Measurements from ENCODE around the gene SLC7A7.
"Not testable (repeated sequence)": the region's sequence is repeated elsewhere in the genome, so short reads cannot be mapped to it uniquely, and the experiment has no call there.

The SLC7A7 gene

GRCh38 chr14:22748206-22748605 is 67.0 kb downstream of the SLC7A7 start:
- no peak for DNase-seq

GRCh38 chr14:22747769-22748168 is 67.5 kb downstream of the SLC7A7 start:
- no peak for DNase-seq

- DNase-seq: no peak
These were observed 75.2 kb downstream of the SLC7A7 start for GRCh38 chr14:22740020-22740419.

GRCh38 chr14:22739423-22739822 is 75.8 kb downstream of the SLC7A7 start:
- DNase-seq: no peak

GRCh38 chr14:22737052-22737451 is 78.2 kb downstream of the SLC7A7 start:
- DNase-seq: peak; percentile 32 to 58

- DNase-seq: not testable (repeated sequence)
These were observed 78.9 kb downstream of the SLC7A7 start for GRCh38 chr14:22736384-22736783.

GRCh38 chr14:22735096-22735495 is 80.1 kb downstream of the SLC7A7 start:
- no peak for DNase-seq

- DNase-seq: no peak
These were observed 81.4 kb downstream of the SLC7A7 start for GRCh38 chr14:22733829-22734228.

GRCh38 chr14:22732062-22732461 is 83.2 kb downstream of the SLC7A7 start:
- DNase-seq: not testable (repeated sequence)

- no peak for DNase-seq
These were observed 89.2 kb downstream of the SLC7A7 start for GRCh38 chr14:22726012-22726411.

GRCh38 chr14:22725374-22725773 is 89.9 kb downstream of the SLC7A7 start:
- not testable (repeated sequence) for DNase-seq

GRCh38 chr14:22724847-22725246 is 90.4 kb downstream of the SLC7A7 start:
- not testable (repeated sequence) for DNase-seq

- no peak for DNase-seq
These were observed 91.4 kb downstream of the SLC7A7 start for GRCh38 chr14:22723815-22724214.
